Dermis blood vessel endothelial cell (primary cell): Measurements from ENCODE around the gene ZNF275. TPM values are rescaled to one million over a fixed set of nuclear protein-coding genes. Genes with fewer than 3 reads are reported as not detected.
A peak's percentile ranks its signal among the peaks of the same experiment; 100 is the strongest.
"Not testable (repeated sequence)": the region's sequence is repeated elsewhere in the genome, so short reads cannot be mapped to it uniquely, and the experiment has no call there.

Source experiments
- DNase-seq: peaks from one replicate; pipeline ENCODE4 v3.0.0; 2010
- total RNA-seq: library from RNA; depleted of rRNA; stranded (reverse); fragments of >200 nt; gene quantifications from 2 replicates; pipeline ENCODE4 v1.2.3, GENCODE V29; 2014

The ZNF275 gene
- total RNA-seq, 1 donor from 2014 or later: 5.3 TPM

DNA sequence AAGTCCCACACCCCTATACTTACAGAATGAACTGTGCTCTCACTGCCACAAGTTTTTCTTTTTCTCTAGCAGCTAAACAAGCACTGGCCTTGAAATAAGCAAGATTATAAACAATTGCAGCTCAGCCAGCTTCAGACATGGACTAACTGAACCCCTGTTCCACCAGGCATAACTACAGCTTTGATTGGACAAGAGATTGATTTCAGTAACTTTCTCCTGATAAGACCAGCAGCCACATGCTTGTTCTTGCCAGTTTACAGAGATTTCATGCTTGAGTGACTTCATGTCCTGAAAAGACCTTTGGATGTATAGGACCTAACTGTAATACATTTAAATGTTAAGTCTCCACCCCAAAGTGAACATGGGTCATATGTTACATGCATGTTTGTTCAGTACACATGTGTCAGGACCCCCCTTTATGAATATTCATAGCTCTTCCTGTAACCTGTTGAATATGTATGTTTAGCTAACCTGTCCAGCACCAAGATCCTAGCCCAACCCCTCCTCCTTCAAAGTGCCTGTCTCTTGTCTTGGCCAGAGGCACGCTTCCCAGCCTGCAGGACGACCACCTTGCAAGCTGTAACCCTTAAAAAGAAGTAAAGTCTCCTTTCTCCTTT, 27.9 kb downstream of the ZNF275 start:
- no peak for DNase-seq

DNA sequence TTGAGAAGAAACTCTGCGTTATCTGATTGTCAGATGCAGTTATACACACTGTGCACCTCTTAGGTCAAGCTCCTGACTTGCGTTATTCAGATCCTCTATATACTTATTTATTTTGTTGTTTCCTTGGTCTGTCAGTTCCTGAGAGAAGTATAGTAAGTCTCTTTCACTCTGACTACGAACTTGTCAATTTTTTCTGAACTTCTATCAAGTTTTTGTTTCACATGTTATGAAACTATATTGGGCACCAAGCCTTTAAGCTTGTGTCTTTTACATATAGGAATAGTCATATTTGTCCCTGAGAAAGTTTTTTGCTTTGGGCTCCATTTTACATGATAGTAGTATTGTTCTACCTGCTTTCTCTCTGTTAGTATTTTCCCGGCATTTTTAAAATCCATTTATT, 31.7 kb downstream of the ZNF275 start:
- DNase-seq: no peak

DNA sequence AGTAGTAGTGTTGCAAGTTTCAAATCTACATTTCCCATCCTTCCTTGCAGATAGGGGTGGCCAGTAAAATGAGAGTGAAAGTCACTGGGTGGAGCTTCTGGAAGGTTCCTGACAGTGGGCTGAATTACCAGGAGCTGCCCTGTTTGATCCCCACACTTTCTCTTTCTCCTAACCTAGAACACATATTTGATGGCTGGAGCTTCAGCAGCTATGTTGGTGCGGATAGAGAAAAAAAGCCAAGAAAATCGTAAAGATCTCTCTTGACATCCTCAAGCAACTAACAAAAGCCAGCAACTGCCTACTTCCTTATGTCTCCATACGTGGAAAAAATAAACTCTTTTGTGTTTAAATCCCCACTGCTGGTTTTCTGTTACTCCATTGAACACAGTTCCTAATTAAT, 32.2 kb downstream of the ZNF275 start:
- no peak for DNase-seq

DNA sequence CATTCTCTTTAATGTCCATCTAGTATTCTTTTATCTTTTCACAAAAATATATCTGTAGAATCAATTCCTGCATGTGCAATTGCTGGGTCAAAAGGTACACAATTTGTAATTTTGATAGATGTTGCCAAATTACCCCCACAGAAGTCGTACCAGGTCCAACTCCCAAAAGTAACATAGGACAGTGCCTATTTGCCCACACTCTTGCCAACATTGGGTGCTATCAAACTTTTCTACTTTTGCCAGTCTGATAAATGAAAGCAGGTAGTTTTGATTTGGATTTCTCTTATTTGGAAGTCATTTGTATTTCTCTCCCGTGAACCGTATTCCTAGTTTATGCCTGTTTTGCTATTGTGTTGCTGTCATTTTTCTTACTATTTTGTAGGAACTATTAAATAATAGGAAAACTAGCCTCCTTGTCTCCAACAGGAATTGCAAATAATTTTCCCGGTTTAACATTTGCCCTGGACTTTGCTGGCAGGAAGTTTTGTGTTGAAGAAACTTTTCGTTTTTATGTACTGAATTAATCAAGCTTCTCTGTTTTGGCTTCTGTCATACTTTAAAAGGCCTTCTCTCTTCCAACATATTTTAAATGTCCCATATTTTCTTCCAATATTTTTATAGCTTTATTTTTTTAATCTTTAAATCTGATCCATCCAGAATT, 33.1 kb downstream of the ZNF275 start:
- DNase-seq: no peak

DNA sequence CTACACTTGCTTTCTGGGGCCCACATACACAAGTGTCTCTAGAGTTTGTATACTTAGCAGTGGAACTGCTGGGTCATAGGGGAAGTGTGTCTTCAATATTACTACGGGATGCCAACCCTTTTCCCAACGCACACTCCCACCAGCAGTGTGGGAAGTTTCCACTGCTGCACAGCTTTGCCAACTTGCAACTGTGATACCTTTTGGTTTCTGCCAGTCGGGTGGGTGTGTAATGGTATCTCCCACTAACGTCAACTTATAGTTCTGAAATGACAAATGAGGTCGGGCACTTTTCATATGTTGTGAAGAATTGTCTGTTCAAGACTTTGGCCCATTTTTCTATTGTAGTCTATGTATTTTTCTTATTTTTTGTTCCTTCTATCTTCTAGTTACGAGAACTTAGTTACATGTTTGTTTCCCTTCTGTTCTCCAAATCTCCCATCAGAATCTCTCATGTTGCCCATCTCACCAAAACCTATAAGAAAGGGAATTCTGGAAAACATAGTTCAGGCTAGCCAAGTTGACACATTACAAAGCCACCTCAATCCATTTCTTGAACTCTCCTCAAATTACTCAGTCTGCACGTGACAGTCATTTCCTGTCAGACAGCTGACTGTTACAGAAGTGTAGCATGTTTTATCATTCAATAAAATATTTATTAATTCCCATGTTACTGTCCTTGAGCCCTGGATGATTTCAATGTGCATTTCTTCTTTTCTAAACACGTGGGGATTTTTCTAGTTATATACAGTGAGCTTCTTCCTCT, 36.5 kb downstream of the ZNF275 start:
- DNase-seq: peak; percentile 16

DNA sequence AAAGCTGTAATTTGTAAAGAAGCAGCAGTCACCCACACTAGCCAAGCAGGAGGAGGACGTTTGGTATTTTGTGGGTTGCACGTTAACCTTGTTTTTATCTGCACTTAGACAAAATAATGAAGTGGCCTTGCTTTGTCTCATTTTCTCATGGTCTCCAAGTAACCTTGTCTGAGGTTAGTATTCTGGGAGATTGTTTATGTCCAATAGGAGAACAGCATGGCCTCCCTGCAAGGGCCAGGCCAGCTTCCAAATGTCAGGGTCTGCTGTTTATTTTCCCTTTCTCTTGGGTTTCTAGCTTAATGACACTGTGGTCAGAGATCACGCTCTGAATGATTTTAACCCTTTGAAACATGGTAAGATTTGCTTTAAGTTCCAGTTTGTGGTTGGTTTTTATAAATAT, 37.3 kb downstream of the ZNF275 start:
- no peak for DNase-seq

DNA sequence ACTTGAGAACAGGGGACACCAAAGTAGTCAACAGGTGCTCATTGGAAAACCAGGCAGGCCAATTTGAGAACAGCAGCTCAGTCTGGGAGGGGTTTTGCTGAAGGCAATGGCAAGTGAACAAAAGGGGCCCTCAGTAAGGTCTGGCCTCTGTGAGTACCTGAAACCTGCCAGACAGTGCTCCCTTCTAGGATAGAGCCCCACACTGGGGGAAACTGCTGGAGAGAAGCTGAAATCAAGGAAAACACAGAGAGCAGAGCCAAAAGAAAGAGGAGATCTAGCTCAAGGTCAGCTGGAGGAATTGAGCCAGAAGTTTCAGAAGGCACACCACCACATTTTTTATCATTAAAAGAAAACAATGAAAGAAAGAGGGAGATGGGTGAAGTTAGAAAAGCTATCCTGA, 39.0 kb downstream of the ZNF275 start:
- DNase-seq: no peak

DNA sequence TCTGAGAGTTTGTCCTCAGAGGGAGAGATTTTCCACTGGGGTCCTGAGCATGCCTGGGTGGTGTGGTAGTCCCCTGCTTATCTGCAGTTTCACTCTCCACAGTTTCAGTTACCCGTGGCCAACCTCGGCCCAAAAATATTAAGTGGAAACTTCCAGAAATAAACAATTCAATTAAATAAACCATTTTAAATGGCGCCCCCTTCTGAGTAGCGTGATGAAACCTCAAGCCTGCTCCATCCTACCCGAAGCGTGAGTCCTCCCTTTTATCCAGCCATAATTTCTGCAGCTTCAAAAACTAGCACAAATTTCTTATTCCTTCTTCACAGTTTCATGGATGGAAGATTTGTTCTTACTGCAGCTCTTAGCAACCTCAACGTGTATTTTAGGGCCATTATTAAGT, 40.5 kb downstream of the ZNF275 start:
- DNase-seq: peak; percentile 5

DNA sequence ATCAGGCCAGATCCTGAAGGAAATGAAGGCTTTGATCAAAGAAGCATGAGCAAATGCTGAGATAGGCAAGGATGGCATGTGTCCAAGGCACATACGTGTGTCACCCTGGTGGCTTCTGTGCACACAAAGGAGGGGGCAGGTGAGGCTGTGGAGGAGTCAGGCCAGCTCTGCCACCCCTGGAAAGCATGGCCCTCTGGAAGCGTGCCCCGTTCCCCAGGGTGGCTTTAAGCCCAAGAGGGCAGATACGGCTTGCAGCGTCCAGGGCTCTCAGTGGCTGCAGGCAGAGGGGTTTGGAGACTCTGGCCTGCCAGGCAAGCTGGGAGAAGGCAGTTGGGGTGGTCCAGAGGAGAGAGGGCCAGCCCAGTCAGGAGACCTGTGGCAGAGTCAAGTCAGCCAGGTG, 41.6 kb downstream of the ZNF275 start:
- DNase-seq: no peak

DNA sequence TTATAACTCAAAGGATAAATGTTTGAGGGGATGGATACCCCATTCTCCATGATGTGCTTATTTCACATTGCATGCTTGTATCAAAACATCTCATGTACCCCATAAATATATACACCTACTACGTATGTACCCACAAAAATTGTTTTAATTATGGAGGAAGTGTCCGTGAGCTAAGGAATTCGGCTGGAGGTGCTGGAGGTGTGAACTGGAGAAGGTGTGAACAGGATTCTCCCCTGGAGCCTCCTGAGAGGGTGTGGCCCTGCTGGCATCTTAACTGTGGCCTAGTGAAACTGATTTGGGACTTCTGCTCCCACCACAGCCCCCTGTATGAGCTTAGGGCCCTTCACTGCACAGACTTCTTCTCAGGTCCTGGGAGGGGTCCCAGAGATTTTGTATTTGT, 43.8 kb downstream of the ZNF275 start:
- no peak for DNase-seq

DNA sequence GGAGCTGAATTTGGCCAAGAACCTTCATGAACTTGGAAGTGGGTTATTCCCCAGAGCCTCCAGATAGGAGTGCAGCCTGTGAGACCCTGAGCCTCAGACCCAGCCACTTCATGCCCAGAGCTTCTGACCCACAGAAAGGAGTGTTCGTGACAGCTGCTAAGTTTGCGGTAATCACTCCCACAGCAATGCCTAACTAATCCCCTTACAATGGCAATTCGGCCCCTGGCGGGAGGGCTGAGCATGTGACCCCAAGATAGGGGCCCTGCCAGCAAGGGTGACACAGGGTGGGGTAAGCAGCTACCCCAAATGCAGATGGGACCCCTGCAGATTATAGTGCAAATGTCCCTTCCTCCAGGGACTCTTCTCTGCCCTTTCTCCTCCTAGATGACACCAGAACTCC, 44.7 kb downstream of the ZNF275 start:
- no peak for DNase-seq

DNA sequence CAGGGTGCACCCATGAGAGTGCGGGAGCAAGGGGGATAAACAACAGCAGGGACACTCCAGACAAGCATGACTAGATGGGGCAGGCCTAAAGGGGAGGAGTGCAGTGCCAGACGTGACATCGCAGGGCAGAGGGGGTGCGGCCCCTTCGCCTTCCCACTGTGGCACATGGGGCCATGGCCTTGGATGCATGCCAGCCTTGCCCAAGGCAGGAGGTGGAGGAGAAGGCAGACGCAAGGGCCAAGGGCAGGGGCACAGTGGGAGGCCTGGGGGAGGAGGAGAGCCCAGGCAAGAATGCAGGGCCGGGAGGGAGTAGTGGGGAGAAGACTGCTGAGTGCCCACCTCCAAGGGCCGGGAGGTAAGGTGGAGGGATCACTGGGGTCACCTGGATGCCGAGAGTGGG, 45.6 kb downstream of the ZNF275 start:
- no peak for DNase-seq

DNA sequence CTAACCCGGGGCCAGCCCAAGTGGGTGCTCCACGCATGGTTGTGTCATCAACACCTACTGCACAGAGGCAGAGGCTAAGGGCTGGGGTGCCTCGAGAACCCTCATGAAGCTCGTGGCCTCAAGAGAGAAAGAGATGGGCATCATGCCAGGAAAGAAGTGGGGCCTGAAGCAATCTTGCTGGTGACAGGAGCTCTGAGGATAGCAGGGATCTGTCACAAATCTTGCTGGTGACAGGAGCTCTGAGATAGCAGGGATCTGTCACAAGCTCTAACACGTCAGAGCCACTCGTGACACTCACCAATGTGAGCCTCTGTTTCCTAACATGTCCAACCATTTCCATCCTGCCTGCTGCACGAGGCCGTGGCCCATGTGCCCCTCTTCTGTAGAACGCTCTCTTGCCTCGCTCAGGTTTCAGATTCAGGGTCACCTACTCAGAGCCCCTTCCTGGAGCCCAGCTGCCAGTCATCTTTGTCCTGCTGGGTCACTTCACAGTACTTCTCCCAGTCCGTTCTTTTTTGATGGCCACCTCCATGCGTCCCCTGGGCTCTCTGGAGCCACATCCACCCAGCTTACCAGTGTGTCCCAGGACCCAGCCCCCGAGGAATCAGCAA, 46.1 kb downstream of the ZNF275 start:
- no peak for DNase-seq

DNA sequence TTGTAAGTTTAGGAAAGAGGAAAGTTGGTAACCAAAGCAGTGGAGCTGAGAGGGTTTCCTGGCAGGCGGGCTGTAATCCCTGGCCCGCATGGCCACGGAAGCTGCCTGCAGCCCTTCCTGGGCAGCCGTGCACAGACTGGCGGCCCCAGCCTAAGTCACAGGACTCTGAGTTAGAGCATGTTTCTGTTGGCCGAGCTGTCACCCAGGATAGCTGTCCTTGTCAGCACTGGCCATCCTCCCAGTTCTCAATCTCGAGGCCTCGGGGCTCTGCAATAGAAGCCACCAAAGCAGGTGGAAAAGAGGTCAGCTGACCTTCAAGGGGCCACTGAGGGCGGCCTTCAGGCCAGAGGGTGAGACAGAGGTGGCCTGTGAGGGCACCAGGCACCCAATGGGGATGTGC, 46.7 kb downstream of the ZNF275 start:
- DNase-seq: no peak

DNA sequence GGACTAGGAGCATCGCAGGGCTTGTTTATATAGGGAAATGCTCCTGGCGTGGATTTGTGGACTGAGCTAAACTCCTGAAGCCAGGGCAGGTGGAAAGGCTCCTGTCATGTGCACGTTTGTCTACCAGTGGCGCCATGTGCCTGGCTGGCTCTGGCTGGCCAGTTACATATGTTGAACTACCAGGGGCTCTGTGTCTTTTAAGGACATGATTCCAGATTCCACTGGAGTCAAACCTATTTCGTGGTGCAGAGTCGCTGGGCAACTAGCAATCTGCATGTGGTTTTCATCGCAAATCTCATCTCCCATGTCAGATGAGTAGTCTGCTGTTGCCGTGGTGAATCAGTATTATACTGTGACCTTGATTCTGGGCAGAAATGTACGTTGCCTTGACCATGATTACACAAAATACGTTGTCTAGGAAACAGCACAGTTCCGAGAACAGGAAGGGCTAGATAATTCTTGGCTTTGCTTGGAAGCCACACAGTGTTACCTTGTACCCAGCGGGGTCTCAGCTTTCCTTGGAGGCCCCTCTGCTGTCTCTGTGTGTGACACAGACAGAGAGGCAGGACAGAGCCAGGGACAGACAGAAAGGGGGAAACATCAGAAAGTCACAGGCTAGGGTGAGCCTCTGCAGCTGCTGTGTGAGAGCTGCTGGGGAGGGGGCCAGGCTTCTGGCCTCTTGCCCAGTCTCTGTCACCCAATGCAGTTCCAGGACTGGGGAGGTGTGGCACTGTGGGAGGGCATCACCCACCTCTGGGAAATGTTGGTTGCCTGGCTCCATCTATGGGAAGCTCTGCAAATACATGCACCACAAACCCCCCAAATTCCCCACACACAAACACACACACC, 48.0 kb downstream of the ZNF275 start:
- peak; percentile 62 for DNase-seq

DNA sequence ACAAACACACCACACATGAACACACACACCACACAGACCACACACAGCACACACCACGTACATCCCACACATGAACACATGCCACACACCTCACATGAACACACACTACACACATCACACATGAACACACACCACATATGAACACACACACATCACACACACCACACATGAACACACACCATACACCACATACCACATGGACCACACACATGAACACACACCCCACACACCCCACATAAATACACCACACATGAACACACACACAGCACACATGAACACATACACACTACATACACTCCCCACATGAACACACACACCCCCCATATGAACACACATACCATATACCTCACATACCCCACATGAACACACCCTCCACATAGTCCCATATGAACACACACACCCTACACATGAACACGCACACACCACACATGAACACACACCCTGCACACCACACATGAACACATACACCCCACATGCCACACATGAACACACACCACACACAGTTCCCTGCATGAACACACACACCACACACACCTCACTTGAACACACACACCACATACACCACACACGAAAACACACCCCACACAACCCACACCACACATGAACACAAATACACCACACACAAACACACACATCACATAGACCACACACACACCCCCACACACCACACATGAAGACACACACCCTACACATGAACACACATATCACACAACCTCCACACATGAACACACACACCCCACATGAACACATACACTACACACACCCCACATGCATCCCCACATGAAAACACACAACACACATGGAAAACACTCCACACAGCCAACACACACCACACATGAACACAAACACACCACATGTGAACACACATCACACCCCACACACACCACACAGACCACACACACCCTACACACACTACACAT, 48.9 kb downstream of the ZNF275 start:
- DNase-seq: no peak

DNA sequence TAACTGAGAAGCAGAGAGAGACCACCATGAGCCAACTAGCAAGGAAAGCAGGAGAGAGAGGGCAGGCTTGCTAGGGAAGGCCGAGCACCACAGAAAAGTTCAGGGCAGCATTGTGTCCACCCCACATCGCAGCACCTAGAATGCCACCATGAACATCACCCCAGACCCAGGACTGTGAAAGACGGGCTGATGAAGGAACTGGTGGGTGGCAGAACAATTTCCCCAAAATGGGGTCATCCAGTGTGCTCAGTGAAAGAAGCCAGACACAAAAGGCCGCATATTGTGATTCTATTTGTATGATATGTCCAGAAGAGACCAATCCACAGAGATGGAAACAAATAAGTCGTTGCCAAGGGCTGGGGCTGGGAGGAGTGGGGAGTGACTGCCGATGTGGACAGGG, 50.4 kb downstream of the ZNF275 start:
- no peak for DNase-seq

DNA sequence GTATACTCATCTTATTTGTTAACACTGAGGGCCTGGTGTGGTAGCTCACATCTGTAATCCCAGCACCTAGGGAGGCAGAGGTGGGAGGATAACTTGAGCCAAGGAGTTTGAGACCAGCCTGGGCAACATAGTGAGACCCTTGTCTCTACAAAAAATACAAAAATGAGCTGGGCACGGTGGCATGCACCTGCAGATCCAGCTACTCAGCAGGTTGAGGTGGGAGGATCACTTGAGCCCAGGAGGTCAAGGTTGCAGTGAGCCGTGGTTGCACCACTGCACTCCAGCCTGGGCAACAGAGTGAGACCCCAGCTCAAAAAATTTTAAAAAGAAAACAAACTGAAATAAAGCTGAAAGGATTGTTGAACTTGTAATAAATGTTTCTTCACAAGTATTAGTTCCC, 51.0 kb downstream of the ZNF275 start:
- not testable (repeated sequence) for DNase-seq

DNA sequence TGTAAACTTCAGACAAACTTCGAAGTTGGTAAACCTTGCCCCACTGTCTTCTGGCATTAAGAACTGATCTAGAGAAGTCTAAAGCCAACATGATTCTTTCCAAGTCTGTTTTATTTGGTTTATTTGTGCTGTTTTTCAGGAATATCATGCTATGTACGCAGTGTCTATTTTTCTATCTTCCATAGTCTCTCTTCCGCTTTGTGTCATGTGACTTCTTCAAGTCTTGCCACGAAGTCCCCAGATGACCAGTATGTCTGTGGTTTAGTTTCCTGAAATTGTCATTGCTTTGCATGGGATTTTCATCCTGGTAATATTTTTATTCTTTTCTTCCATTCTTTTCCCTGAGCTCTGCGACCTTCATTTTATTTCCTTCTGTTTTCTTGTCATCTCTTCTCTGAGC, 52.1 kb downstream of the ZNF275 start:
- DNase-seq: no peak

DNA sequence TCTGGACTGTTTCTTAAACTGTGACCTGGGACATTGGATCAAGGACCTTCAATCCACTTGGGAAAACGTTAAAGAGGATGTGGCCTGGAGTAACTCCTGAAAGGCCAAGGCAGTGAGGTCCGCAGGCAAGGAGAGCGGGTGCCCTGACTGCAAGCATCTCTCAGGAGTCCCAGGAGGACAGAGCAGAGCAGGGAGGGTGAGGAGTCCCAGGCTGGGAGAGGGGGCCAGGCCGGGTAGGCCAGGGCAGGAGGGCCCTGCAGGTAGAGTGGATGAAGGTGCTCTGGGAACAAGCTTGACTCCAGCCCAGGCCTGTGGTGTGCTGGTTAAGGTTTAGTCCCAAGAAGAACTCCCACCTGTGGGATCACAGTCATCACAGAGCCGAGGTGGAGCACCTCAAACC, 53.4 kb downstream of the ZNF275 start:
- DNase-seq: no peak

DNA sequence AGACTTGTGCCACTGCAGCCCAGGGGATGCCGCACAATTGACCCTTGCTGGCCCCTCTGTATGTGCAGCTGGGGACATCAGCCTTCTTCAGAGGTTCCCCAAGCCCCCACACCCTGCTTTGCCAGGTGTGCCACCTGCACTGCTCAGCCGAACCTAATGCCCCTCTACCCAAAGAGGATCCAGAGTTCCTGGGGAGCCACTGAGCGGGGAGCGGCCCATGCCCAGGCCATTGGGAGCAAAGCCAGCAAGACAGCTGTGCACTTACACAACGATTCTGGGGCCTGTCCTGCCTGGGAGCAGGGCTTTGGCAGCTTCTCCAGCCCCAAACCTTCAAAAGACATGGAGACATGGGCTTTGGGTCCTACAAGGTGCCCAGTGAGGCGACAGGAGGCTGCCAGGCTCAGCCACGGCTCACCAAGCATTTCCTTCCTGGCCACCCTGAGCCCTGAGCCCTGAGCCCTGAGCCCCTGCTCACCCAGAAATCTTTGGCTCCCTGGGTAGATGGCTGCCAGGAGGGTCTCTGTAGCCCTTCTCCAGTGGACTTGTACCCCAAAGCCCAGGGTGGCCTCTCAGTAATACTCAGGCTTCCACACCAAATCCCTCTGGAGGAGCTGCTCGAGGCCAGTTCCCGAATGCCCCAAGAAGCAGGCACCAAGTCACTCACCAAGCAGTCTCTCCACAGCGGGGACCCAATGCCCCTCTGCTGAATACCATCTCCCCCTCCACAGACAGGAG, 54.2 kb downstream of the ZNF275 start:
- DNase-seq: no peak
